ENCODE data around the gene NPAS2. TPM values are rescaled to one million over a fixed set of nuclear protein-coding genes. Genes with fewer than 3 reads are reported as not detected.

NPAS2 gene
- total RNA-seq, 6 donors from 2014 or later: 13.8 to 52.5 (median 23.0) TPM

DNA sequence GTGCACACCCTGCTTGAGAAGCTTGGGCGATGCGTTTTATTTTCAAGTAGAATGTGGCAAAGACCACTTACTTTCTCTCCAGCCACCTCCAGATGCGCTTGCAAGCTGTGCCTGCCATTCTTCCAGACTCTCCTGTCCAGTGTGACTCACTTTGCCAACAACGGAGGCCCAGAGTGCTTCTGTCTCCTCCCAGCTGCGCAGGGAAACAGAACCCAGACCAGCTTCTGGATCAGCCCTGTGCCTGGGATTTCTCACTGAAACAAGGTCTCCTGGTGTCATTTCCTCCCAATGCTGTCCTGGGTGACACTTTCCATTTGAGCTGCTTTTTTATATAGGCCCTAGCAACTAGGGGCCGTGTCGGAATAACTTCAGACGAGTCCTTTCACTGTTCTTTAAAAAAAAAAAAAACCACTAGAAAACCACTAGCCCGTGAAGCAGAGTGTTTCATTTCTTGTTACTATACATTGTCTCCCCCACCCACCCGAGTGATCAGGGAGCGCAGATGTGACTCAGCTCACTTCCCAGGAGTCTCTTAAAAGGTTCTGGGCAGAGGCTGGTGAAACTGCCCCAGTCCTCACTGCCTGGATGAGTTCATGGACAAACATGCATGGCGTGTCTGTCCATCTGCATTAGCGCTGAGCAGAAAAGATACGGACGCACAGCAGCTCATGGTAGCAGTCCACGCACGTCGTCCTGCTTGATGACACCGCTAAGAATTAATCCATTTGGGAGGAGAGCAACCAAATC is 156.9 kb downstream of the NPAS2 start:
- no peak for DNase-seq
- no peaks in the 10 kb centered on the region for H3K4me1 ChIP-seq
- no peak for ATAC-seq (ENCODE audit: low FRiP score in 2 of 2)
- peaks cover 0 to 21% (median 2%) of the 10 kb centered on the region in 4 donors for H3K36me3 ChIP-seq
- H3K27me3 ChIP-seq: no peaks in the 10 kb centered on the region
- H3K9me3 ChIP-seq: no peaks in the 10 kb centered on the region
- no peak for TF ChIP-seq POLR2A (IDR thresholded peaks at IDR 0.05)
- TF ChIP-seq POLR2AphosphoS5 (IDR thresholded peaks at IDR 0.05): no peak
- TF ChIP-seq, protein P1, sequence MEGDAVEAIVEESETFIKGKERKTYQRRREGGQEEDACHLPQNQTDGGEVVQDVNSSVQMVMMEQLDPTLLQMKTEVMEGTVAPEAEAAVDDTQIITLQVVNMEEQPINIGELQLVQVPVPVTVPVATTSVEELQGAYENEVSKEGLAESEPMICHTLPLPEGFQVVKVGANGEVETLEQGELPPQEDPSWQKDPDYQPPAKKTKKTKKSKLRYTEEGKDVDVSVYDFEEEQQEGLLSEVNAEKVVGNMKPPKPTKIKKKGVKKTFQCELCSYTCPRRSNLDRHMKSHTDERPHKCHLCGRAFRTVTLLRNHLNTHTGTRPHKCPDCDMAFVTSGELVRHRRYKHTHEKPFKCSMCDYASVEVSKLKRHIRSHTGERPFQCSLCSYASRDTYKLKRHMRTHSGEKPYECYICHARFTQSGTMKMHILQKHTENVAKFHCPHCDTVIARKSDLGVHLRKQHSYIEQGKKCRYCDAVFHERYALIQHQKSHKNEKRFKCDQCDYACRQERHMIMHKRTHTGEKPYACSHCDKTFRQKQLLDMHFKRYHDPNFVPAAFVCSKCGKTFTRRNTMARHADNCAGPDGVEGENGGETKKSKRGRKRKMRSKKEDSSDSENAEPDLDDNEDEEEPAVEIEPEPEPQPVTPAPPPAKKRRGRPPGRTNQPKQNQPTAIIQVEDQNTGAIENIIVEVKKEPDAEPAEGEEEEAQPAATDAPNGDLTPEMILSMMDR (IDR thresholded peaks at IDR 0.05): no peak
- no peak for TF ChIP-seq EP300 (IDR thresholded peaks at IDR 0.05)
- H3K4me3 ChIP-seq: no peak overlapping the region
- 88 to 89% methylated on average over 19 of the region's 19 CpGs for WGBS, 2 donors
- no peak overlapping the region for H3K27ac ChIP-seq

DNA sequence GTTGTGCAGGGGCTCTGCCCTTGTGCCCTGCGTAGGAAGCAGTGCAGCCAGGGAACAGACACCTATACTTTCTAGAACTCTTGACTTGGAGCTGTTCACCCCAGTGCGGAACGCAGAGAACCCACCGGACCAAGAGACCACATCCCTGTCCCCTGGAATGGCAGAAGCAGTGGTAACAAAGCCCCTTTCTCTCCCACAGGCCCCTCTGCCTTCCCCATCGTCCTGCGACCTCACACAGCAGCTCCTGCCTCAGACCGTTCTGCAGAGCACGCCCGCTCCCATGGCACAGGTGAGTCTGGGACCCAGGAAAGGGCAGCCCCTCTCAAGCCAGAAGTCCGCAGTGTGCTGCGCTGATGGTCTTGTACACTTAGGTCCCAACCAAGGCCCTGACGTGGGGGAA is 157.6 kb downstream of the NPAS2 start:
- Histone ChIP-seq H3K4me3 (no peak overlapping the region), H3K27ac (no peak overlapping the region), H3K27me3 (no peaks in the 10 kb centered on the region), H3K9me3 (no peaks in the 10 kb centered on the region), H3K4me1 (no peaks in the 10 kb centered on the region), H3K36me3 (peaks cover 0 to 19% (median 4%) of the 10 kb centered on the region in 4 donors)
- TF ChIP-seq EP300 (IDR thresholded peaks at IDR 0.05): no peak
- no peak for TF ChIP-seq POLR2A (IDR thresholded peaks at IDR 0.05)
- no peak for TF ChIP-seq POLR2AphosphoS5 (IDR thresholded peaks at IDR 0.05)
- TF ChIP-seq, protein P1 (IDR thresholded peaks at IDR 0.05): no peak
- DNase-seq (no peak), ATAC-seq (ENCODE audit: low FRiP score in 2 of 2) (no peak)
- WGBS, 2 donors: 90 to 93% methylated on average over 6 to 12 of the region's 12 CpGs

DNA sequence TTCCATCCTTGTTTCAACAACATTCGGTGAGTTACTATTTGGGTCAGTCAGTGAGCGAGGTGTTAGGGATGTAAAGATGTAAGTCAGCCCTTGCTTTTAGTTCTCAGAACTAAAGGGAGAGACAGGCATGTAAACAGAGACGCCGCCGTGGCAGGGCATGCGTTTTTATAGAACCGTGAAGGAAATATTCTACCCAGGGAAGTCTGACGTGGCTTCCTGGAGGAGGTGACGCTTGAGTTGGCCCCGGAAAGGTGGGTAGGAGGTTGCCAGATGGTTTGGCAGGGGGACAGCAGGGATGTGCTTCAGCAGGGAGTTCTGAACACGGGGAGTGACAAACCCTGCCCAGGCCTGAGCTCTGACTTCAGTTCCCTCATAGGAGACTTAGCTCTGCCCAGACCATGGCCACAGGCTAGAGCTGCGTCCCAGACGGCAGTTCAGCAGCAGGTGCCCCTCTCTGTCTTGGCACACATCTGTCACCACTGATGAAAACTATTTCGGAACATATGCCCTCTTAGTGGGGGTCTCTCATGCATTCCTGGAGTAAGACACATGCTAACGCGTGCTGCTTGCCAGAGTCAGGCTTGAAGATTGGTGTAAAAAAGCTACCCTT is 158.7 kb downstream of the NPAS2 start:
- DNase-seq: no peak
- no peak overlapping the region for H3K27ac ChIP-seq
- no peaks in the 10 kb centered on the region for H3K27me3 ChIP-seq

DNA sequence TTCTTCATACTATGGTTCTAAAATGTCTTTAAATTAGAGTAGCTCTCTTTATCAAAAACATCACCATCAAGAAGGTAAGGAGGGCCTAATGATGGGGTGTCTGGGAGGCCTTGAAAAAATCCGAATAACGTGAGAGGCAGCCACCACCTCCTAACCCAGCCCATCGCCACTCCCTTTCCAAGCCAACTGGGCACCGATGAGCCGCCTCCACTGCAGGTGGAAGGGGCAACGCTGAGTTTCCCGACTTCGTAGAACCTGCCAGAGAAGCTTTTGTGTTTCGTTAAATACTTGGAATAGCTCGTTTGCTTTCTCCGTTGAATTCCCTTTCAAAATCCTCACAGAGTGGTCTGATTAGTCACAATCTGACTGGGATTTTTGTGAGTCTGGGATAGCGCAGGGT is 160.1 kb downstream of the NPAS2 start:
- no peak for DNase-seq
- ATAC-seq (ENCODE audit: low FRiP score in 2 of 2): no peak
- no peak overlapping the region for H3K27ac ChIP-seq
- 96 to 97% methylated on average over 12 of the region's 12 CpGs for WGBS, 2 donors
- no peaks in the 10 kb centered on the region for H3K9me3 ChIP-seq
- no peaks in the 10 kb centered on the region for H3K27me3 ChIP-seq
- H3K4me3 ChIP-seq: no peak overlapping the region
- no peaks in the 10 kb centered on the region for H3K4me1 ChIP-seq
- H3K36me3 ChIP-seq: peaks cover 0 to 10% (median 4%) of the 10 kb centered on the region in 4 donors
- no peak for TF ChIP-seq POLR2AphosphoS5 (IDR thresholded peaks at IDR 0.05)
- TF ChIP-seq, protein P1 (IDR thresholded peaks at IDR 0.05): no peak
- no peak for TF ChIP-seq POLR2A (IDR thresholded peaks at IDR 0.05)

More for the DNA sequence above, 158.7 kb downstream of the NPAS2 start:
- H3K4me3 ChIP-seq: no peak overlapping the region
- no peaks in the 10 kb centered on the region for H3K9me3 ChIP-seq
- H3K36me3 ChIP-seq: peaks cover 0 to 18% (median 5%) of the 10 kb centered on the region in 4 donors
- 69 to 74% methylated on average over 15 to 16 of the region's 16 CpGs for WGBS, 2 donors
- H3K4me1 ChIP-seq: no peaks in the 10 kb centered on the region
- TF ChIP-seq, protein P1 (IDR thresholded peaks at IDR 0.05): no peak
- TF ChIP-seq EP300 (IDR thresholded peaks at IDR 0.05): no peak
- no peak for TF ChIP-seq POLR2A (IDR thresholded peaks at IDR 0.05)
- no peak for TF ChIP-seq POLR2AphosphoS5 (IDR thresholded peaks at IDR 0.05)
- ATAC-seq (ENCODE audit: low FRiP score in 2 of 2): no peak

Data from upper lobe of left lung (tissue), 6 donors.